ENCODE results near the gene UBE2F. TPM values are rescaled to one million over a fixed set of nuclear protein-coding genes. Genes with fewer than 3 reads are reported as not detected.

UBE2F gene
- total RNA-seq, 1 experiment from 2014 or later, result 44.9 TPM

GRCh38 chr2:238013806-238014205, 47.0 kb downstream of the UBE2F start:
- no peaks in the 10 kb centered on the region for H3K36me3 ChIP-seq (ENCODE audit: control insufficient read depth, insufficient read depth, low read length)
- no peaks in the 10 kb centered on the region for H3K27me3 ChIP-seq (ENCODE audit: control insufficient read depth, insufficient read depth, low read length)
- no peak overlapping the region for H3K4me3 ChIP-seq (ENCODE audit: low read depth in 2 of 2, low read length in 2 of 2)
- intact Hi-C loops (cut with micrococcal nuclease; ENCODE audit: unreplicated experiment) (no loop called here), in situ Hi-C loops (cut with HindIII; ENCODE audit: low pct_unique_long_range_greater_than_20kb, low sequenced_read_pairs) (no loop called here)
- H3K4me1 ChIP-seq (ENCODE audit: control insufficient read depth, insufficient read depth, low read length), result no peaks in the 10 kb centered on the region
- no peak for TF ChIP-seq POLR2AphosphoS5 (IDR thresholded peaks at IDR 0.05; ENCODE audit: low read depth, low read length)
- TF ChIP-seq CTCF (IDR thresholded peaks at IDR 0.05), result no peak
- no peak for TF ChIP-seq REST (IDR thresholded peaks at IDR 0.05; ENCODE audit: insufficient read depth in 1 of 2, low read depth in 2 of 2, low read length in 1 of 2)
- TF ChIP-seq TCF7L2 (IDR thresholded peaks at IDR 0.05; ENCODE audit: low read depth, low read length), result no peak
- no peak for TF ChIP-seq SIN3A (IDR thresholded peaks at IDR 0.05; ENCODE audit: borderline replicate concordance, insufficient read depth, low read depth, low read length)
- BruUV-seq (replicated peaks), result no TSS peak
- ATAC-seq (no peak), DNase-seq (ENCODE audit: low read depth, low spot score) (no peak)
- H3K9me3 ChIP-seq (ENCODE audit: control insufficient read depth, insufficient read depth, low read depth, low read length), result no peaks in the 10 kb centered on the region
- POLR2A ChIA-PET, result no interaction called here
- H3K27ac ChIP-seq (ENCODE audit: low read length), result no peak overlapping the region
- CTCF ChIA-PET, result interaction anchor here (0.6 kb wide), 1 partner anchor 113 kb away, joined by 4 read pairs; no protein-coding TSS in a partner anchor

GRCh38 chr2:238015705-238016104, 48.9 kb downstream of the UBE2F start:
- CTCF ChIA-PET, result interaction anchor here (0.6 to 0.7 kb wide), 2 partner anchors 39 to 140 kb away, joined by 3 to 11 read pairs; no protein-coding TSS in a partner anchor
- Histone ChIP-seq H3K9me3 (ENCODE audit: control insufficient read depth, insufficient read depth, low read depth, low read length) (no peaks in the 10 kb centered on the region), H3K36me3 (ENCODE audit: control insufficient read depth, insufficient read depth, low read length) (no peaks in the 10 kb centered on the region), H3K27me3 (ENCODE audit: control insufficient read depth, insufficient read depth, low read length) (no peaks in the 10 kb centered on the region), H3K4me1 (ENCODE audit: control insufficient read depth, insufficient read depth, low read length) (no peaks in the 10 kb centered on the region), H3K4me3 (ENCODE audit: low read depth in 2 of 2, low read length in 2 of 2) (no peak overlapping the region), H3K27ac (ENCODE audit: low read length) (no peak overlapping the region)
- in situ Hi-C loops (cut with HindIII; ENCODE audit: low pct_unique_long_range_greater_than_20kb, low sequenced_read_pairs), result no loop called here
- POLR2A ChIA-PET, result interaction anchor here (0.6 kb wide), 1 partner anchor 46 kb away, joined by 9 read pairs; no protein-coding TSS in a partner anchor
- no peak for ATAC-seq
- no TSS peak for BruUV-seq (replicated peaks)
- intact Hi-C loops (cut with micrococcal nuclease; ENCODE audit: unreplicated experiment), result no loop called here
- DNase-seq (ENCODE audit: low read depth, low spot score), result no peak
- no peak; the same call in 1 of the 2 replicates for TF ChIP-seq CTCF (IDR thresholded peaks at IDR 0.05)
- no peak for TF ChIP-seq REST (IDR thresholded peaks at IDR 0.05; ENCODE audit: insufficient read depth in 1 of 2, low read depth in 2 of 2, low read length in 1 of 2)
- no peak for TF ChIP-seq SIN3A (IDR thresholded peaks at IDR 0.05; ENCODE audit: borderline replicate concordance, insufficient read depth, low read depth, low read length)
- TF ChIP-seq TCF7L2 (IDR thresholded peaks at IDR 0.05; ENCODE audit: low read depth, low read length), result no peak
- TF ChIP-seq POLR2AphosphoS5 (IDR thresholded peaks at IDR 0.05; ENCODE audit: low read depth, low read length), result no peak
